Medulla oblongata (tissue), 1 donor: Measurements from ENCODE around the gene PKN1.
"Not testable (repeated sequence)": the region's sequence is repeated elsewhere in the genome, so short reads cannot be mapped to it uniquely, and the experiment has no call there.

Source experiments
- DNase-seq: peaks from one replicate; pipeline ENCODE4 v3.0.0-alpha.2; 2015; ENCODE audit errors: extremely low spot score

Gene PKN1

DNA sequence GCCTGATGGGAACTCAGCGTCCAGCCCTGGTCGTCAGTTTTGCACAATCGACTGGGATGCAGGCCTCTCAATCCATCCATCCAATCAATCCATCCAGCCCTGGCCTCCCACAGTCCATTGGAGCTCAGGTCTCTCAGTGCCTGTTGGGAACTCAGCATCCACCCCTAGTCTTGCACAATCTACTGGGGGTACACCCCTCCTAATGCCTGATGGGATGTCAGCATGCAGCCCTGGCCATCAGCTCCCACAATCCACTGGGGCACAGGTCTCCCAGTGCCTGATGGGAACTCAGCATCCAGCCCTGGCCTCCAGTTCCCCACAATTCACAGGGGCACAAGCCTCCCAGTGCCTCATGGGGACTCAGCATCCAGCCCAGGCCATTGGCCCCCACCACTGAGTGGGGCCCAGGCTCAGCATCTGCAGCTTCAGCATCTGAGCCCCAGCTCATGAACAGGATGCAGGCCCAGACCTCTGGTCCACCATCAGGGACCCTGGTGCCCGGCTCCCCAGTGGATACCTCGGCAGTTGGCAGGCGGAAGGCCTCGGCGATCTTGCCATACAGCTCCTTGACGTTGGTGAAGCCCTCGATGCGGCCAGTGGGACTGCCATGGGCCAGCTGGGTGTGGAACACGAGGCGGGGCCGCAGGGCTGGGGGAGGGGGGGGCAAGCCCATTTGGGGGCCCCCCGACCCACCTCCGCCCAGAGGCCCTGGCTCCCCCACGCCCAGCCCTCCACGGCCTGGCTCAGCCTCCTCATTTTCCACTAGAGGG is 49.3 kb downstream of the PKN1 start:
- no peak for DNase-seq

DNA sequence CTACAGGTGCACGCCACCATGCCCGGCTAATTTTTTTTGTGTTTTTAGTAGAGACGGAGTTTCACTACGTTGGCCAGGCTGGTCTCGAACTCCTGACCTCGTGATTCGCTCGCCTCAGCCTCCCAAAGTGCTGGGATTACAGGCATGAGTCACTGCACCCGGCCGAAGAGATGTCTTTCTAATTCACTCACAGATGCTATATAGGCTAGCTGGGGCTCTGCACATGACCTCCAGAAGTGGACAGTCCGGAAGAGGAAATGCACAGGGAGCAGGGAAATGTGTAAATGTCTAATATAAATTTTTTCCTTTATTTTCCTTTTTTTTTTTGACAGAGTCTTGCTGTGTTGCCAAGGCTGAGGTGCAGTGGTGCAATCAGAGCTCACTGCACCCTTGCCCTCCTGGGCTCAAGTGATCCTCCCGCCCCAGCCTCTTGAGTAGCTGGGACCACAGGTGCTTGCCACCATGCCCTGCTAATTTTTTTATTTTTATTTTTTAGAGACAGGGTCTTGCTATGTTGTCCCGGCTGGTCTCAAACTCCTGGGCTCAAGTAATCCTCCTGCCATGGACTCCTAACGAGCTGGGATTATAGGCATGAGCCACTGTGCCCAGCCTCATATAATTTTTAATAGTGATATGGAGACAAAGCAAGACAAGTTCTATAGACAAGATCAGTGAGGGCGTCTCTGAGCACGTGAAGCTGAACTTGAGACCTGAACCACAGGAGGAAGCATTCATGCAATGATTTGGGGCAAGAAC is 54.4 kb downstream of the PKN1 start:
- no peak for DNase-seq

- no peak for DNase-seq
Observed at GRCh38 chr19:14492756-14493337, 59.7 kb downstream of the PKN1 start.

DNA sequence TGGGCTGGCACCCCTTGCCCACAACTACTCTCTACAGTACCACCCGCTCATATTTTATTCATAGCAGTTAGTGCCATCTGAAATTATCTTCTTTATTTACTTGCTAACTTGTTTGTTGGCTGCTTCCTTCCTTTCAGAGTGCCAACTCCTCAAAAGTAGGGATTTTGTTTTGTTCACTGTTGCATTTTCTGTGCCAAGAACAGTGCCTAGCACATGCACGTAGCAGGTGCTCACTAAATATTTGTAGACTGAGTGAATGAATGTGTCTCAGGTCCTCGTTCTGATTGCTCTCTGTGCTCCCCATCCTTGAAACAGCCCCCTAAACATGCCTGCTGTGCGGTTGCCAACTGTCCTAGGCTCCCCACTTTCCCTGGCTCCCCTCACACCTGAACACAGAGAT is 61.3 kb downstream of the PKN1 start:
- no peak for DNase-seq

DNA sequence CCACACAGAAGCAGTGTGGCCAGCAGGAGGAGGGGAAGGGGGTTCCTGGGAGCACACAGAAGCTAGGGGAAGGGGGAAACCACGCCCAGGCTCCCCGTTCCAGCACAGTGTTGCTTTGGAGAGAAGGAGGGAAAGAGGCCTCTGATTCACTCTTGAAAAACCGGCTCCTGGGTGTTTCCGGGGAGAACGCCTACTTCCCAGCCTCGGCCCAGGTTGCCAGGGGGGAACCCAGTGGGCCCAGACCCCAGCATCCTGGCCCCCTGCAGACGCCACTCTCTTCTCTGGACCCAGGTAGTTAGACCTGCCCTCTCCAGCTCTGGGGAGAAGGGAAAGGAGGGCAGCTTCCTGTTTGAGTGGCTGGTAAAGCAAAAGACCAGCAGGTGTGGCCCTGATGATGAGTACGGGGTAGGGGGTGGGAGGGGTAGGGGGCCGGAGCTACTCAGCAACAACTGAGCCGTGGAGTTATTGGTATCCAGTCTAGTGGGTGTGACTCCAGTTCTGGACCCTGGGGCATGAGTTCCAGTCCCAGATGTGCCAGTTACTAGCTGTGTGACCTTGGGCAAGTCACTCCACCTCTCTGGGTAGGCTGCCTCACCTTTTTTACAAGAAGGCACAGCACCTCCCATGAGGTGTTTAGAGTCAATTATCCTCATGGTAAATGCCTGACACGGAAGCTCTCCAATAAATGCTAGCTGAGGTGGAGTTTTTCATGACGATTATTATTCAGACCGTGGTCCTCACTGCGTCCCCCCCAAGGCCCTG is 62.0 kb downstream of the PKN1 start:
- DNase-seq: no peak

DNA sequence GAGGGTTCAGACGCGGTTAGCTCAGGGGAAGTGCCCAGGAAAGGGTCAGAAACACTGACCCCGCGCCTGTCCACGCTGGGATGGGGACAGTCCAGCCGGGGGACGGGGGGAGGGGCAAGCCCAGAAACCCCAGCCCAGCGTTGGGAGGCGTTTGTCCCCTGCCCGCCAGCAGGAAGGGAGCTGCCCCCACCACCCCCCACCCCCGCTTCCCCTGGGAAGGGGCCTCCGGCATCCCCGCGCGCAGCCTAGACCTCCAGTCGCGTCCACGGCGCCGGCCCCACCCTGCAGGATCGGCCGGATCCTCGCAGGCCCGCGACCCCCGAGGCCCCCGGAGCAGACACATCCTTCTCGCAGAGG is 62.5 kb downstream of the PKN1 start:
- DNase-seq: no peak

GRCh38 chr19:14496029-14496833 is 63.1 kb downstream of the PKN1 start, which contains the start of gene GIPC1:
Gene GIPC1 (minus strand): TSS chr19:14496127. CDS start chr19:14482976, 13,151 bp downstream.
- peak; percentile 98 for DNase-seq

- DNase-seq: no peak
Observed at GRCh38 chr19:14496834-14497227, 63.7 kb downstream of the PKN1 start.

GRCh38 chr19:14497228-14497921 is 64.3 kb downstream of the PKN1 start:
- DNase-seq: peak; percentile 73

DNA sequence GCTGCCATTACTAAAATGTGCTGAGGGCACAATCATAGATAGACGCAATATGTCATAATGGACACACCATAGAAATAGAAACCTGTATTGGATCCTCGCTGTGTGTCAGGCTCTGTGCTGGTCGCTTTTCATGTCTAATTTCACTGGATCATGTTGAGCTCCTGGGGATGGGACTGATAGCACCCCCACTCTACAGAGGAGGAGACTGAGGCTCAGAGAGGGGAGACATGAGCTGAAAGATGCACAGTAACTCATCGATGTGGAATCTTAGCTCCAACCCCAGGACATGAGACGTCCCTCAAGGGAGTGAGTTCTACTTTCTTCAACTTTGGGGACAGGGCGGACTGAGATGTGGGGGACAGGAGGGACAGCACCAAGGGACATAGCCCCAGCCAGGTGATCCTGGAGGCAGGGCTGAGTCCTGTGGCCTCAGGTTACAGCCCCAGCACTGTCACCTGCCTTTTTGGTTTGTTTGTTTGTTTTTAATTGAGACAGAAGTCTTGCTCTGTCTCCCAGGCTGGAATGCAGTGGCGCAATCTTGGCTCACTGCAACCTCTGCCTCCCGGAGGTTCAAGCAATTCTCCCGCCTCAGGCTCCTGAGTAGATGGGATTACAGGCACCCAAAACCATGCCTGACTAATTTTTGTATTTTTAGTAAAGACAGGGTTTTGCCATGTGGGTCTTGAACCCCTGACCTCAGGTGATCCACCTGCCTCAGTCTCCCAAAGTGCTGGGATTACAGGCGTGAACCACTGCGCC is 69.4 kb downstream of the PKN1 start:
- DNase-seq: no peak

GRCh38 chr19:14503285-14503684 is 70.2 kb downstream of the PKN1 start:
- no peak for DNase-seq

DNA sequence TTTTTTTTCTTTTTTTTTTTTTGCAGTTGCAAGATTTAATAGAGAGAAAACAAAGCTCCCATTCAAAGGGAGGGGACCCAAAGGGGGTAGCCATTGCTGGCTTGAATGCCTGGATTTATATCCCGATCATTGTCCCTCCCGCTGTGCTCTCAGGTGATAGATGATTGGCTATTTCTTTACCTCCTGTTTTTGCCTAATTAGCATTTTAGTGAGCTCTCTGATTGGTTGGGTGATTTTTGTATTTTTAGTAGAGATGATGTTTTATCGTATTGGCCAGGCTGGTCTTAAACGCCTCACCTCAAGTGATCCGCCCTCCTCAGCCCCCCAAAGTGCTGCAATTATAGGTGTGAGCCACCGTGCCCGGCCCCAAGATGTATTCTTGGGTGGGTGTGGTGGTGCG is 71.5 kb downstream of the PKN1 start:
- DNase-seq: not testable (repeated sequence)

- DNase-seq: peak; percentile 32
Observed at GRCh38 chr19:14505488-14506239, 72.6 kb downstream of the PKN1 start.

DNA sequence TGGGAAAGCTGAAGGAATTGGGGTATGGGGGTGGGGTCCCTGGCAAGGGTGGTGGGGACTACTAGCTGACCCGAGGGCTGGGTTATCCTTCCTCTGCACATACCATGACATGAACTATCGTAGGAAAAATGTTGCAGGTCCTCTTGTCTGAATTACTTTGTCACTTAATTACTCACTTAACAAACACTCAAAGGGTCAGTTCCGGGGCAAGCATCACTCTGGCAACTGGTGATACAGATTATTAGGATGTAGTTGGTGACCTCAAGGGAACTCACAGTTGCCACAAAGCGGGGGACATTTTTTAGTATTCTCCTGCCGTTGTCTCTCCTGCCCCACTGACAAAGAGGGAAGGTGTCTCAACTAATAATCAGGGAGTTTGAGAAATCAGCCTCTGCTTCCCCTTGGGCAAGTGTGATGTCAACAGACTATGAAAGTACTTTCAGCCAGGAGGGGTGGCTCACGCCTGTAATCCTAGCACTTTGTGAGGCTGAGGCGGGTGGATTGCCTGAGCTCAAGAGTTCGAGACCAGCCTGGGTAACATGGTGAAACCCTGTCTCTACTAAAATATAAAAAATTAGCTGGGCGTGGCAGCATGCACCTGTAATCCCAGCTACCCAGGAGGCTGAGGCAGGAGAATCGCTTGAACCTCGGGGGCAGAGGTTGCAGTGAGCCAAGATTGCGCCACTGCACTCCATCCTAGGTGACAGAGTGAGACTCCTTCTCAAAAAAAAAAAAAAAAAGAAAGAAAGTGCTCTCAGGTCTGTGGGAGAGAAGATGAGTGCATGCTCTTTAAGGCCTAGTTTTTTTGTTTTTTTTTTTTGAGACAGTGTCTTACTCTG is 74.8 kb downstream of the PKN1 start:
- no peak for DNase-seq

- DNase-seq: no peak
Observed at GRCh38 chr19:14510311-14511228, 77.5 kb downstream of the PKN1 start.

GRCh38 chr19:14511229-14511593 is 78.1 kb downstream of the PKN1 start:
- no peak for DNase-seq

- DNase-seq: no peak
Observed at GRCh38 chr19:14512406-14512961, 79.4 kb downstream of the PKN1 start.
